Measurements from ENCODE around the gene PTK6. TPM values are rescaled to one million over a fixed set of nuclear protein-coding genes. Genes with fewer than 3 reads are reported as not detected.

Gene PTK6
- total and polyA plus RNA-seq, 2 of the 13 experiments (the other 11 are each of a cell fraction or from before 2014, with no cell fraction given): 0.08 TPM; not detected in 1

- TF ChIP-seq IRF2 (CRISPR knock-in tag; IDR thresholded peaks at IDR 0.05): 0 out of 2 replicates have a peak, but pooled peaks have one; percentile 27
- no peak for TF ChIP-seq ZSCAN22 (CRISPR knock-in tag; IDR thresholded peaks at IDR 0.05)
- TF ChIP-seq ZNF576 (CRISPR knock-in tag; IDR thresholded peaks at IDR 0.05): no peak
- peak; percentile 51; the same call in 1 of the 2 replicates for TF ChIP-seq KDM6A (CRISPR knock-in tag; IDR thresholded peaks at IDR 0.05; ENCODE audit: low read depth)
- 0 out of 2 replicates have a peak, but pooled peaks have one; percentile 33 for TF ChIP-seq TOPORS (CRISPR knock-in tag; IDR thresholded peaks at IDR 0.05)
- TF ChIP-seq ZNF780A (CRISPR knock-in tag; IDR thresholded peaks at IDR 0.05): no peak
- peak; percentile 52 for TF ChIP-seq ARID5B (CRISPR knock-in tag; IDR thresholded peaks at IDR 0.05)
- no peak for TF ChIP-seq ZXDC (CRISPR knock-in tag; IDR thresholded peaks at IDR 0.05)
- no peak for TF ChIP-seq TEAD2 (CRISPR knock-in tag; IDR thresholded peaks at IDR 0.05)
- peak; percentile 28; the same call in 1 of the 2 replicates for TF ChIP-seq SP2 (CRISPR knock-in tag; IDR thresholded peaks at IDR 0.05)
- no peak for TF ChIP-seq WIZ (CRISPR knock-in tag; IDR thresholded peaks at IDR 0.05)
- TF ChIP-seq ZNF615 (CRISPR knock-in tag; IDR thresholded peaks at IDR 0.05; ENCODE audit: borderline replicate concordance): no peak
- no peak for TF ChIP-seq ZNF746 (CRISPR knock-in tag; IDR thresholded peaks at IDR 0.05)
- TF ChIP-seq NCOR1 (IDR thresholded peaks at IDR 0.05; ENCODE audit: borderline replicate concordance, low read length): peak; percentile 94
- no peak for TF ChIP-seq FOXA1 (IDR thresholded peaks at IDR 0.05)
- TF ChIP-seq FOXA1 (CRISPR knock-in tag; IDR thresholded peaks at IDR 0.05): no peak
- no peak for TF ChIP-seq HNRNPUL1 (IDR thresholded peaks at IDR 0.05; ENCODE audit: low read depth, low read length)
- TF ChIP-seq PHF5A (CRISPR knock-in tag; IDR thresholded peaks at IDR 0.05; ENCODE audit: low read depth, unreplicated experiment): no peak
- TF ChIP-seq AFF4 (CRISPR knock-in tag; IDR thresholded peaks at IDR 0.05): no peak
- peak; percentile 64; the same call in 1 of the 2 replicates for TF ChIP-seq FOXC1 (CRISPR knock-in tag; IDR thresholded peaks at IDR 0.05; ENCODE audit: borderline replicate concordance)
Observed at GRCh38 chr20:63544241-63544957, 7.2 kb upstream of the PTK6 start (continued).

All from HepG2 (cell line).